CD14-positive monocyte (primary cell): ENCODE data around the gene MTA1. TPM values are rescaled to one million over a fixed set of nuclear protein-coding genes. Genes with fewer than 3 reads are reported as not detected.

Experiments
- DNase-seq, 3 donors: peaks; one replicate each; pipeline ENCODE4 v3.0.0-alpha.2; 2011 to 2022
- H2AFZ ChIP-seq: 2 replicates; pipeline ENCODE4 v1.6.0; 2012; ENCODE audit warnings: mild to moderate bottlenecking, low read depth, low read length, inconsistent platforms; ENCODE audit not compliant: insufficient read depth, poor library complexity, severe bottlenecking
- H3K27ac ChIP-seq, 2 donors: 1 replicate in 1 of 2; 2 replicates in 1 of 2; pipeline ENCODE4 v1.5.1; 2012 to 2013; ENCODE audit warnings: low read length in 2 of 2, control low read depth in 1 of 2, inconsistent platforms in 1 of 2, low read depth in 1 of 2, mild to moderate bottlenecking in 1 of 2
- H3K27me3 ChIP-seq, 2 donors: one replicate each; pipeline versions ENCODE4 v1.6.0 to v1.6.1; 2011 to 2013; ENCODE audit warnings: low read length in 2 of 2; ENCODE audit not compliant: control insufficient read depth in 2 of 2, insufficient read depth in 2 of 2
- H3K36me3 ChIP-seq, 2 donors: replicated peaks in 1 of 2; 1 replicate in 1 of 2; 2 replicates in 1 of 2; pipeline versions ENCODE4 v1.5.1 to v1.6.1; 2012 to 2013; ENCODE audit warnings: low read length in 2 of 2, control low read depth in 1 of 2, inconsistent platforms in 1 of 2, mild to moderate bottlenecking in 1 of 2; ENCODE audit not compliant: insufficient read depth in 2 of 2, control insufficient read depth in 1 of 2
- H3K4me1 ChIP-seq, 2 donors: 1 replicate in 1 of 2; 2 replicates in 1 of 2; pipeline versions ENCODE4 v1.5.1 to v1.6.1; 2012 to 2013; ENCODE audit warnings: low read length in 2 of 2, control low read depth in 1 of 2, inconsistent platforms in 1 of 2, mild to moderate bottlenecking in 1 of 2, moderate library complexity in 1 of 2; ENCODE audit not compliant: insufficient read depth in 2 of 2, control insufficient read depth in 1 of 2
- H3K4me2 ChIP-seq: replicated peaks from 2 replicates; pipeline ENCODE3; 2012; ENCODE audit warnings: low read length, moderate library complexity, mild to moderate bottlenecking; ENCODE audit not compliant: poor library complexity, severe bottlenecking; ENCODE audit errors: extremely low read depth
- H3K4me3 ChIP-seq, 3 experiments: fragments of 200-600 bp in 1 of 3; sonication (generic) in 1 of 3; replicated peaks in 1 of 3; 1 replicate in 2 of 3; 2 replicates in 1 of 3; pipeline ENCODE4 v1.5.1; 2011 to 2013; ENCODE audit warnings: low read length in 3 of 3, mild to moderate bottlenecking in 3 of 3, control low read depth in 2 of 3, low read depth in 2 of 3, inconsistent platforms in 1 of 3, moderate library complexity in 1 of 3
- H3K79me2 ChIP-seq: 2 replicates; pipeline ENCODE4 v1.6.0; 2012; ENCODE audit warnings: mild to moderate bottlenecking, control low read depth, inconsistent platforms, low read length, moderate library complexity; ENCODE audit not compliant: insufficient read depth
- H3K9ac ChIP-seq: 2 replicates; pipeline ENCODE4 v1.6.0; 2017; ENCODE audit warnings: low read length, mild to moderate bottlenecking; ENCODE audit not compliant: insufficient read depth, poor library complexity, severe bottlenecking
- H3K9me3 ChIP-seq, 2 donors: replicated peaks in 1 of 2; 1 replicate in 1 of 2; 2 replicates in 1 of 2; pipeline versions ENCODE4 v1.5.1 to v1.6.1; 2012 to 2013; ENCODE audit warnings: low read length in 2 of 2, control low read depth in 1 of 2; ENCODE audit not compliant: control insufficient read depth in 1 of 2, insufficient read depth in 1 of 2
- H4K20me1 ChIP-seq: 2 replicates; pipeline ENCODE4 v1.6.0; 2012; ENCODE audit warnings: mild to moderate bottlenecking, low read length, control low read depth, moderate library complexity; ENCODE audit not compliant: insufficient read depth
- H3K27ac Mint-ChIP-seq, 7 donors: one replicate each; pipeline ENCODE4 v1.8.0; 2020; ENCODE audit warnings: mild to moderate bottlenecking in 7 of 7, mixed read lengths in 7 of 7, moderate library complexity in 6 of 7, inconsistent platforms in 2 of 7
- H3K27me3 Mint-ChIP-seq, 3 donors: one replicate each; pipeline ENCODE4 v1.8.0; 2021 to 2022; ENCODE audit warnings: low read depth in 3 of 3, mild to moderate bottlenecking in 3 of 3, mixed read lengths in 3 of 3, moderate library complexity in 3 of 3, inconsistent platforms in 1 of 3
- H3K36me3 Mint-ChIP-seq, 2 donors: one replicate each; pipeline ENCODE4 v1.8.0; 2020; ENCODE audit warnings: mixed read lengths in 2 of 2, inconsistent platforms in 1 of 2, mild to moderate bottlenecking in 1 of 2
- H3K4me1 Mint-ChIP-seq: one replicate; pipeline ENCODE4 v1.8.0; 2020; ENCODE audit warnings: mild to moderate bottlenecking, mixed read lengths
- H3K4me3 Mint-ChIP-seq, 2 donors: one replicate each; pipeline ENCODE4 v1.8.0; 2020; ENCODE audit warnings: mild to moderate bottlenecking in 2 of 2, mixed read lengths in 2 of 2, moderate library complexity in 1 of 2
- H3K9me3 Mint-ChIP-seq, 7 donors: one replicate each; pipeline ENCODE4 v1.8.0; 2020 to 2022; ENCODE audit warnings: mixed read lengths in 7 of 7, mild to moderate bottlenecking in 6 of 7, moderate library complexity in 6 of 7, inconsistent platforms in 2 of 7
- CTCF ChIP-seq: fragments of 200-600 bp; IDR thresholded peaks from one replicate; pipeline ENCODE4 v1.8.0; 2022; ENCODE audit warnings: antibody characterized with exemption, mild to moderate bottlenecking
- WGBS: methylation state at CpG from one replicate; pipeline ENCODE4 v1.1.5; 2013; ENCODE audit warnings: missing lambda C conversion rate; ENCODE audit not compliant: insufficient coverage; 5-methylcytosine and 5-hydroxymethylcytosine counted together
- intact Hi-C, 2 donors: fragments of 100-400 bp; cut with micrococcal nuclease; formaldehyde crosslinking; loops; one replicate each; pipeline versions ENCODE4 v1.15.0 to v1.15.1; 2023
- polyA plus RNA-seq, 3 donors: library from polyadenylated mRNA; depleted of rRNA in 1 of 3; unstranded in 2 of 3; stranded (reverse) in 1 of 3; fragments of 300-500 nt in 2 of 3; fragments of >200 nt in 1 of 3; fragmentation: Illumina TruSeq in 2 of 3; gene quantifications; 1 replicate in 2 of 3; 2 replicates in 1 of 3; pipeline ENCODE4 v1.2.3, GENCODE V29; 2012 to 2021

Gene MTA1
- polyA plus RNA-seq, 3 donors, result 0.91 to 102 (median 2.0) TPM

- Histone ChIP-seq H3K4me1 (peaks cover 13 to 21% of the 10 kb centered on the region in 2 donors), H2AFZ (no peak overlapping the region), H3K79me2 (no peaks in the 10 kb centered on the region), H3K4me2 (no peak overlapping the region), H3K9me3 (peaks cover 0 to 7% of the 10 kb centered on the region in 2 donors), H4K20me1 (no peaks in the 10 kb centered on the region), H3K27ac (no peak overlapping the region), H3K27me3 (no peaks in the 10 kb centered on the region), H3K9ac (no peak overlapping the region), H3K4me3 (no peak overlapping the region), H3K36me3 (peaks cover 16 to 19% of the 10 kb centered on the region in 2 donors)
- 96% methylated on average over 13 of the region's 17 CpGs for WGBS
- H3K4me3 Mint-ChIP-seq, result no peak overlapping the region
- H3K27ac Mint-ChIP-seq, result peak overlapping the region in 1 of 7 donors; percentile 10
- TF ChIP-seq CTCF, result no peak
- H3K4me1 Mint-ChIP-seq, result peaks cover 11% of the 10 kb centered on the region
- no peak for DNase-seq
- intact Hi-C loops, result no loop called here
- H3K9me3 Mint-ChIP-seq, result peaks cover 0 to 7% (median 4%) of the 10 kb centered on the region in 7 donors
- peaks cover 25 to 48% of the 10 kb centered on the region in 2 donors for H3K36me3 Mint-ChIP-seq
- peaks cover 0 to 2% (median 0%) of the 10 kb centered on the region in 3 donors for H3K27me3 Mint-ChIP-seq
Measured at GRCh38 chr14:105378873-105379685, 40.5 kb upstream of the MTA1 start.

GRCh38 chr14:105379946-105380345 lies 39.7 kb upstream of the MTA1 start:
- Mint-ChIP-seq H3K36me3 (peaks cover 26 to 51% of the 10 kb centered on the region in 2 donors), H3K27me3 (peaks cover 0 to 2% (median 0%) of the 10 kb centered on the region in 3 donors), H3K4me3 (no peak overlapping the region), H3K4me1 (peaks cover 11% of the 10 kb centered on the region), H3K27ac (peak overlapping the region in 1 of 7 donors; percentile 35), H3K9me3 (peaks cover 0 to 7% (median 4%) of the 10 kb centered on the region in 7 donors)
- Histone ChIP-seq H3K27me3 (no peaks in the 10 kb centered on the region), H3K27ac (no peak overlapping the region), H4K20me1 (no peaks in the 10 kb centered on the region), H3K4me2 (no peak overlapping the region), H3K9me3 (peaks cover 0 to 7% of the 10 kb centered on the region in 2 donors), H3K9ac (no peak overlapping the region), H3K4me1 (peaks cover 13 to 20% of the 10 kb centered on the region in 2 donors), H3K4me3 (no peak overlapping the region), H3K79me2 (no peaks in the 10 kb centered on the region), H2AFZ (no peak overlapping the region), H3K36me3 (peaks cover 23% of the 10 kb centered on the region in 2 donors)
- 97% methylated on average over 10 of the region's 14 CpGs for WGBS
- no peak for DNase-seq
- TF ChIP-seq CTCF, result no peak
- intact Hi-C loops, result no loop called here
